ENCODE measurements around the gene RORB.

RORB gene

DNA sequence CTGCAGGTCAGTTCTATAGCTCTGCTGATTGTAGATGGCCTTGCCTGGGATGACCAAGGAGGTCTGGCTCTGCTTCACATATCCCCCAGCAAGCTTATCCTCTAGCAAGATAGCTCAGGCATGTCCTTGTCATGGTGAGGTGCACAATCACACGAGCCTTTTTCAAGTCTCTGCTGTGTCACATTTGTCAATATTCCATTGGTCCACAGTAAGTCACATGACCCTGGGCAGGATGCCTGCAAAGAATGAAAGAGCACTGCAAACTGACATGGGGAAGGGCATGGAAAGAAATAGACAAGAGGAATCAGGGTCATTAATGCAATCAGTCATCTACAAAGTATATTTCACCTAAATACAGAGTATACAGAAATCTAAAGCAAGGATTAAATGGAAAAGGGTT, 142.0 kb downstream of the RORB start:
- Histone ChIP-seq H3K4me1 (ENCODE audit: control extremely low read depth in 1 of 4, control insufficient read depth in 4 of 4, insufficient read depth in 4 of 4, low read length in 3 of 4) (no peaks in the 10 kb centered on the region), H3K36me3 (ENCODE audit: control insufficient read depth in 4 of 4, insufficient read depth in 4 of 4, low read length in 3 of 4) (no peaks in the 10 kb centered on the region), H3K9me3 (ENCODE audit: control extremely low read depth in 1 of 5, control insufficient read depth in 4 of 5, insufficient read depth in 2 of 5, low read depth in 1 of 5, low read length in 4 of 5) (peaks cover 0 to 2% (median 0%) of the 10 kb centered on the region in 5 experiments), H3K27me3 (replicated peaks in 2 of 5; ENCODE audit: control insufficient read depth in 4 of 5, insufficient read depth in 5 of 5, low read length in 4 of 5) (peaks cover 0 to 3% (median 0%) of the 10 kb centered on the region in 5 experiments), H3K27ac (ENCODE audit: insufficient read depth in 1 of 2, low read depth in 1 of 2, low read length in 2 of 2, poor library complexity in 1 of 2, severe bottlenecking in 2 of 2) (no peak overlapping the region), H3K4me3 (ENCODE audit: control insufficient read depth in 1 of 7, extremely low read depth in 1 of 7, insufficient read depth in 4 of 7, low read depth in 2 of 7, low read length in 6 of 7) (no peak overlapping the region)
- POLR2A ChIA-PET = no interaction called here
- no peak for DNase-seq
- 78% methylated on average over 1 of the region's 1 CpG for WGBS (ENCODE audit: insufficient coverage)
- CTCF ChIA-PET = interaction anchor here (0.6 kb wide), 1 partner anchor 447 kb away, joined by 3 read pairs; no protein-coding TSS in a partner anchor

DNA sequence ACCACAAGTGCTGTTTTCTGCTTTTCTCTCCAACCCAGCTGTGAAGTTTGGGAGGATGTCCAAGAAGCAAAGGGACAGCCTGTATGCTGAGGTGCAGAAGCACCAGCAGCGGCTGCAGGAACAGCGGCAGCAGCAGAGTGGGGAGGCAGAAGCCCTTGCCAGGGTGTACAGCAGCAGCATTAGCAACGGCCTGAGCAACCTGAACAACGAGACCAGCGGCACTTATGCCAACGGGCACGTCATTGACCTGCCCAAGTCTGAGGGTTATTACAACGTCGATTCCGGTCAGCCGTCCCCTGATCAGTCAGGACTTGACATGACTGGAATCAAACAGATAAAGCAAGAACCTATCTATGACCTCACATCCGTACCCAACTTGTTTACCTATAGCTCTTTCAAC, 145.2 kb downstream of the RORB start:
- no peak for DNase-seq
- no peaks in the 10 kb centered on the region for H3K4me1 ChIP-seq (ENCODE audit: control extremely low read depth in 1 of 4, control insufficient read depth in 4 of 4, insufficient read depth in 4 of 4, low read length in 3 of 4)
- POLR2A ChIA-PET = no interaction called here
- H3K27me3 ChIP-seq (replicated peaks in 2 of 5; ENCODE audit: control insufficient read depth in 4 of 5, insufficient read depth in 5 of 5, low read length in 4 of 5) = peaks cover 0 to 3% (median 0%) of the 10 kb centered on the region in 5 experiments
- CTCF ChIA-PET = interaction anchor here (0.6 kb wide), 1 partner anchor 20 kb away, joined by 3 read pairs; no protein-coding TSS in a partner anchor
- 99% methylated on average over 12 of the region's 12 CpGs for WGBS (ENCODE audit: insufficient coverage)
- H3K27ac ChIP-seq (ENCODE audit: insufficient read depth in 1 of 2, low read depth in 1 of 2, low read length in 2 of 2, poor library complexity in 1 of 2, severe bottlenecking in 2 of 2) = no peak overlapping the region
- no peaks in the 10 kb centered on the region for H3K36me3 ChIP-seq (ENCODE audit: control insufficient read depth in 4 of 4, insufficient read depth in 4 of 4, low read length in 3 of 4)
- H3K9me3 ChIP-seq (ENCODE audit: control extremely low read depth in 1 of 5, control insufficient read depth in 4 of 5, insufficient read depth in 2 of 5, low read depth in 1 of 5, low read length in 4 of 5) = no peaks in the 10 kb centered on the region
- H3K4me3 ChIP-seq (ENCODE audit: control insufficient read depth in 1 of 7, extremely low read depth in 1 of 7, insufficient read depth in 4 of 7, low read depth in 2 of 7, low read length in 6 of 7) = no peak overlapping the region

DNA sequence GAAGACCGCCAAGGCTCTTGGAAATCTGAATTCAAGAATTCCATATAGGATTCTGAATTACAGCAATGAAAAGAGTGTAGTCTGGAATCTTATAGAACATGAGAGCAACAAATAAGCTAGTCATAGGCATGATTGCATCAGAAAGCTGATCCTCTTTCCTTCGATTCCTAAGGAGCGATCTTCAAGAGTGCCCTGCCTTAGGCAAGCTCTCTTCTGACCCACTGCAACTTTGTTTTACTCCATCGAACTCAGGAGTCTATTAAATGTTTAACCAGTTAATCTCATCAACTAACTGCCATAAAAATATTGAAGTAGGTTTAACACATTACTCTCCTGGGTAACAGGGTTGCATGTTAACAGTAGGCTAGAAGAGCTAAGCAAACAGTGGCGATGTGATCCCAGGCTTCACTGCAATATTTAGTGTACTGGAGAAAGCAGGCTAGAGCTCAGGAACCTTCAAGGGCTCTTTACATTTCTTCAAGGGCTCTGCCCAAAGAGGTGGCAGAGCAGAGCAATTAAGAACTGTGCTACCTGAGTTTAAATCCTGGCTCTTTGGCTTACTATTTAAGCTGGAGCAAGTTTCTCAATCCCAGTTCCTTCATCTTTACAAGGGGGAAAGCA, 146.3 kb downstream of the RORB start:
- H3K9me3 ChIP-seq (ENCODE audit: control extremely low read depth in 1 of 5, control insufficient read depth in 4 of 5, insufficient read depth in 2 of 5, low read depth in 1 of 5, low read length in 4 of 5) = no peaks in the 10 kb centered on the region
- H3K4me3 ChIP-seq (ENCODE audit: control insufficient read depth in 1 of 7, extremely low read depth in 1 of 7, insufficient read depth in 4 of 7, low read depth in 2 of 7, low read length in 6 of 7) = no peak overlapping the region
- H3K36me3 ChIP-seq (ENCODE audit: control insufficient read depth in 4 of 4, insufficient read depth in 4 of 4, low read length in 3 of 4) = no peaks in the 10 kb centered on the region
- no peak overlapping the region for H3K27ac ChIP-seq (ENCODE audit: insufficient read depth in 1 of 2, low read depth in 1 of 2, low read length in 2 of 2, poor library complexity in 1 of 2, severe bottlenecking in 2 of 2)
- no peak for DNase-seq
- ChIA-PET CTCF (interaction anchor here (0.6 to 1.6 kb wide), 3 partner anchors 9 to 960 kb away, joined by 3 to 4 read pairs (median 3); no protein-coding TSS in a partner anchor), POLR2A (no interaction called here)
- peaks cover 0 to 3% (median 0%) of the 10 kb centered on the region in 5 experiments for H3K27me3 ChIP-seq (replicated peaks in 2 of 5; ENCODE audit: control insufficient read depth in 4 of 5, insufficient read depth in 5 of 5, low read length in 4 of 5)
- no peaks in the 10 kb centered on the region for H3K4me1 ChIP-seq (ENCODE audit: control extremely low read depth in 1 of 4, control insufficient read depth in 4 of 4, insufficient read depth in 4 of 4, low read length in 3 of 4)
- WGBS (ENCODE audit: insufficient coverage) = 93% methylated on average over 3 of the region's 5 CpGs

DNA sequence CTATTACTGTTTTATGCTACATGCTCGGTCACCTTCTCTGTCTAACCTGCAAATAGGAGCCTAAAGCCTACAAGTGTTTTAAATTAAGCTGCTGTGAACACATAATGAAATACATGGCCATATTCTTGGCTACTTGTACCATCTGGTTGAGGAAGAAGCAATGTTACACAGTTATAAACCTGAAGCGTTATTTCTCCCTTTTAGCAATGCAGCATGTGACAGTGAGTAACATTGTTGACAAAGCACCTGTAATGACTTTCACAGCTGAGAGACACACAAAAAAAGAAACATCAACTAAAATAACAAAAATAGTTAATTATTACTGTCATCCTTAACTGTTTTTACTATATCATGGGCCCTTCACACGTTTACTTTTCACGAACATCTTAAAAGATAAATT, 146.9 kb downstream of the RORB start:
- CTCF ChIA-PET = interaction anchor here (1.2 to 1.6 kb wide), 2 partner anchors 9 to 960 kb away, joined by 3 to 4 read pairs; no protein-coding TSS in a partner anchor
- 90% methylated on average over 2 of the region's 4 CpGs for WGBS (ENCODE audit: insufficient coverage)
- POLR2A ChIA-PET = no interaction called here
- Histone ChIP-seq H3K4me3 (ENCODE audit: control insufficient read depth in 1 of 7, extremely low read depth in 1 of 7, insufficient read depth in 4 of 7, low read depth in 2 of 7, low read length in 6 of 7) (no peak overlapping the region), H3K36me3 (ENCODE audit: control insufficient read depth in 4 of 4, insufficient read depth in 4 of 4, low read length in 3 of 4) (no peaks in the 10 kb centered on the region), H3K9me3 (ENCODE audit: control extremely low read depth in 1 of 5, control insufficient read depth in 4 of 5, insufficient read depth in 2 of 5, low read depth in 1 of 5, low read length in 4 of 5) (no peaks in the 10 kb centered on the region), H3K27ac (ENCODE audit: insufficient read depth in 1 of 2, low read depth in 1 of 2, low read length in 2 of 2, poor library complexity in 1 of 2, severe bottlenecking in 2 of 2) (no peak overlapping the region), H3K4me1 (ENCODE audit: control extremely low read depth in 1 of 4, control insufficient read depth in 4 of 4, insufficient read depth in 4 of 4, low read length in 3 of 4) (no peaks in the 10 kb centered on the region), H3K27me3 (replicated peaks in 2 of 5; ENCODE audit: control insufficient read depth in 4 of 5, insufficient read depth in 5 of 5, low read length in 4 of 5) (peaks cover 0 to 2% (median 0%) of the 10 kb centered on the region in 5 experiments)
- no peak for DNase-seq

DNA sequence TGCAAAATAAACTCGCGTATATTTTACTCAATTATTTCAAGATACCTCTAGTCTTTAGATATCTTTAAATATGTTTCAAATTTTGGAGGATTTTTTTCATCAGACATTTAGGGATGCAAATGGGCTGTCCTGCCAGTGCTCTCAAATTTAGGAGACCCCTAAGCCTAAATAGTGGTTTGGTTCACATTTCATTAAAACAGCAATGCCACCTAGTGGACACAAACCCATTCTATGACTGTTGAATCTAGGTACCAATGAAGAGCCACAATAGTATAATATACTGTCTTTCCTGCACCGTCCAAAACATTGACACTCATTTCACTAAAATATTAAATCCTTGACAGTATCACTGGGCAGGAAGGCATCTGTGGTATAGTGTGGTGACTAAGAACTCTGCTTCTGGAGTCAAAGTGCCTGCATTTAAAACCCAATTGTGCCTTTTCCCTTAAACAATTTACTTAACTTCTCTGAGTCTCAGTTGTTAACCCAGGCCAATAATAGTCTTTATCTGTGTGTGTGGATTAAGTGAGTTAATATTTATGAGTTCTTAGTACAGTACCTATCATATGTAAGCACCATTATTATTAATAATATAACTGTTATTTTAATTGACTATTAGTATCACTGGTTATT, 148.0 kb downstream of the RORB start:
- WGBS (ENCODE audit: insufficient coverage) = no CpG with 5 or more reads among the region's 3 CpGs
- Histone ChIP-seq H3K27ac (ENCODE audit: insufficient read depth in 1 of 2, low read depth in 1 of 2, low read length in 2 of 2, poor library complexity in 1 of 2, severe bottlenecking in 2 of 2) (no peak overlapping the region), H3K4me1 (ENCODE audit: control extremely low read depth in 1 of 4, control insufficient read depth in 4 of 4, insufficient read depth in 4 of 4, low read length in 3 of 4) (no peaks in the 10 kb centered on the region), H3K9me3 (ENCODE audit: control extremely low read depth in 1 of 5, control insufficient read depth in 4 of 5, insufficient read depth in 2 of 5, low read depth in 1 of 5, low read length in 4 of 5) (no peaks in the 10 kb centered on the region), H3K27me3 (replicated peaks in 2 of 5; ENCODE audit: control insufficient read depth in 4 of 5, insufficient read depth in 5 of 5, low read length in 4 of 5) (peaks cover 0 to 1% (median 0%) of the 10 kb centered on the region in 5 experiments), H3K4me3 (ENCODE audit: control insufficient read depth in 1 of 7, extremely low read depth in 1 of 7, insufficient read depth in 4 of 7, low read depth in 2 of 7, low read length in 6 of 7) (no peak overlapping the region), H3K36me3 (ENCODE audit: control insufficient read depth in 4 of 4, insufficient read depth in 4 of 4, low read length in 3 of 4) (no peaks in the 10 kb centered on the region)
- DNase-seq = peak; percentile 3 to 30 (median 20)
- ChIA-PET CTCF (no interaction called here), POLR2A (no interaction called here)

DNA sequence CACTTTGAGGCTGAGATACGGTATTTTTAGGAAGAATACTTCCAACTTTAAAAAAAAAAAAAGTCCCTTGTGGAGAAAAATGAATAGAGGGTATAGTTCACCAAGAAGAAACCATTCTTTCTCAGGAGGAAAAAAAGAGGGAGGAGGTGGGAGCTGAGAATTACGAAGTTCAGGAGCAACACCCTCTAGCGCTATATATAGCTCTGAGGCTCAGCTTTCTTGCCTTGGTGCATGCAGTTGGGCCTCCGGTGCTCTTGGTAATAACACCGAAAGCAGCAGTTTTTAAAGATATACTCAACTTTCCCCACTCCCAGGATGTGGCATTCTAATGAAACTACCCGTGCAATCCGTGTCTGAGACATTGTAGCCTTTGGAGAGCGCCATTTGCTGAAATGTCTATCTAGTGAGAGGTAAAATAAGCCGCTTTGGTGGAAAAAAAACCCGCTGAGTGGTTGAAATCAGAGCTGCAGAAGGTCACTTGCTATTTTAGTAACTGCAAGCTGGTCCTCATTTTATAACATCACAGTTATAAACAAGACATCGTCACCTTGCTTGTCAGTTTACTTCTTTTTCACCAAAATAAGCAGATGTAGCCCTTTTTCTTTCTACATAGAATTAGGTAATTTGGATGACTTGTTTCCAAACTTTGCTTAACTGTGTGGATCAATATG, 156.4 kb downstream of the RORB start:
- 83% methylated on average over 9 of the region's 11 CpGs for WGBS (ENCODE audit: insufficient coverage)
- DNase-seq = no peak
- CTCF ChIA-PET = no interaction called here
- Histone ChIP-seq H3K27ac (ENCODE audit: insufficient read depth in 1 of 2, low read depth in 1 of 2, low read length in 2 of 2, poor library complexity in 1 of 2, severe bottlenecking in 2 of 2) (no peak overlapping the region), H3K9me3 (ENCODE audit: control extremely low read depth in 1 of 5, control insufficient read depth in 4 of 5, insufficient read depth in 2 of 5, low read depth in 1 of 5, low read length in 4 of 5) (no peaks in the 10 kb centered on the region), H3K36me3 (ENCODE audit: control insufficient read depth in 4 of 4, insufficient read depth in 4 of 4, low read length in 3 of 4) (no peaks in the 10 kb centered on the region), H3K4me3 (ENCODE audit: control insufficient read depth in 1 of 7, extremely low read depth in 1 of 7, insufficient read depth in 4 of 7, low read depth in 2 of 7, low read length in 6 of 7) (no peak overlapping the region), H3K27me3 (replicated peaks in 2 of 5; ENCODE audit: control insufficient read depth in 4 of 5, insufficient read depth in 5 of 5, low read length in 4 of 5) (peaks cover 0 to 5% (median 2%) of the 10 kb centered on the region in 5 experiments), H3K4me1 (ENCODE audit: control extremely low read depth in 1 of 4, control insufficient read depth in 4 of 4, insufficient read depth in 4 of 4, low read length in 3 of 4) (no peaks in the 10 kb centered on the region)
- POLR2A ChIA-PET = no interaction called here

DNA sequence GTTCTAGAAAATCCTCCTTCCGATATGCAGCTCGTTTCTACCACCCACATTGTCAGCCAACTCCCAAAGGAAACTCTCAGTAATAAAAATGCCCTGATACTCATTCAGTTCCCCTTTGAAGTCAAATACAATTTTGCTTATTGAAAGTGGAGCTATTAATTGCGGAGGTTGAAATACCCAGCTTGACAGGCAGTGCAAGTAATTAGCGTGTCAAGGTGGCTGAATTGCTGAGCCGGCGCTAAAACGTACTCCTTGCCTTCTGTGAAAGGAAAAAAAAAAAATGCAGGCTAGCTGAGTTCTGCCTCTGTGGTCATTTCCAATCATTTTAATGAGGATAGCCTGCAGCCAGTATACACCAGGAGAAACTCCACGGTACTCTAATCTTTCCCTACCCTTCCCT, 165.5 kb downstream of the RORB start:
- H3K27ac ChIP-seq (ENCODE audit: insufficient read depth in 1 of 2, low read depth in 1 of 2, low read length in 2 of 2, poor library complexity in 1 of 2, severe bottlenecking in 2 of 2) = no peak overlapping the region
- H3K4me1 ChIP-seq (ENCODE audit: control extremely low read depth in 1 of 4, control insufficient read depth in 4 of 4, insufficient read depth in 4 of 4, low read length in 3 of 4) = no peaks in the 10 kb centered on the region
- ChIA-PET CTCF (interaction anchor here (0.6 kb wide), 1 partner anchor 20 kb away, joined by 3 read pairs; no protein-coding TSS in a partner anchor), POLR2A (no interaction called here)
- no peaks in the 10 kb centered on the region for H3K36me3 ChIP-seq (ENCODE audit: control insufficient read depth in 4 of 4, insufficient read depth in 4 of 4, low read length in 3 of 4)
- no peak overlapping the region for H3K4me3 ChIP-seq (ENCODE audit: control insufficient read depth in 1 of 7, extremely low read depth in 1 of 7, insufficient read depth in 4 of 7, low read depth in 2 of 7, low read length in 6 of 7)
- peaks cover 0 to 2% (median 0%) of the 10 kb centered on the region in 5 experiments for H3K27me3 ChIP-seq (replicated peaks in 2 of 5; ENCODE audit: control insufficient read depth in 4 of 5, insufficient read depth in 5 of 5, low read length in 4 of 5)
- WGBS (ENCODE audit: insufficient coverage) = 95% methylated on average over 6 of the region's 8 CpGs
- DNase-seq = no peak
- no peaks in the 10 kb centered on the region for H3K9me3 ChIP-seq (ENCODE audit: control extremely low read depth in 1 of 5, control insufficient read depth in 4 of 5, insufficient read depth in 2 of 5, low read depth in 1 of 5, low read length in 4 of 5)
